RWPE1 (cell line): ENCODE results near the gene ATE1.

ENCODE experiments used
- CTCF ChIA-PET: fragments of 350-600 bp; sonication (Branson Sonifier 250); formaldehyde crosslinking; extraction: SDS; loops from one replicate; lab custom pipeline; 2021; lab: Yijun Ruan, JAX
- POLR2A ChIA-PET: fragments of 400-600 bp; formaldehyde crosslinking; extraction: SDS; loops from one replicate; lab custom pipeline; 2020; ENCODE audit warnings: antibody characterized with exemption; ENCODE audit not compliant: low non-redundant PET; lab: Yijun Ruan, JAX
- DNase-seq: peaks from one replicate; pipeline ENCODE4 v3.0.0; 2012; ENCODE audit warnings: low spot score
- H3K27ac ChIP-seq: fragments of 450-650 bp; 2 replicates; pipeline ENCODE4 v1.5.1; 2017
- CTCF ChIP-seq: fragments of 450-650 bp; conservative IDR thresholded peaks from 2 replicates; pipeline ENCODE4 v1.5.1; 2017; ENCODE audit warnings: low read depth, mild to moderate bottlenecking

Gene ATE1

GRCh38 chr10:121722665-121723064 lies 205.2 kb downstream of the ATE1 start:
- POLR2A ChIA-PET, result no interaction called here
- peak; percentile 41 for DNase-seq
- H3K27ac ChIP-seq, result no peak overlapping the region

GRCh38 chr10:121721257-121721656 lies 206.6 kb downstream of the ATE1 start:
- ChIA-PET CTCF (interaction anchor here (0.7 to 1.1 kb wide), 2 partner anchors 13 to 727 kb away, joined by 3 to 4 read pairs; no protein-coding TSS in a partner anchor), POLR2A (no interaction called here)
- no peak for TF ChIP-seq CTCF
- no peak overlapping the region for H3K27ac ChIP-seq
- no peak for DNase-seq

More at GRCh38 chr10:121722665-121723064, 205.2 kb downstream of the ATE1 start:
- no peak for TF ChIP-seq CTCF
- CTCF ChIA-PET, result interaction anchor here (0.6 to 1.2 kb wide), 2 partner anchors 98 to 114 kb away, joined by 3 read pairs; no protein-coding TSS in a partner anchor

GRCh38 chr10:121715969-121716368 lies 211.9 kb downstream of the ATE1 start:
- CTCF ChIA-PET, result interaction anchor here (0.6 to 0.7 kb wide), 2 partner anchors 153 to 1908 kb away, joined by 3 read pairs; no protein-coding TSS in a partner anchor
- no peak for DNase-seq
- H3K27ac ChIP-seq, result no peak overlapping the region
- POLR2A ChIA-PET, result no interaction called here
- no peak for TF ChIP-seq CTCF

- ChIA-PET POLR2A (no interaction called here), CTCF (interaction anchor here (0.7 kb wide), 1 partner anchor 1907 kb away, joined by 3 read pairs; no protein-coding TSS in a partner anchor)
- no peak for TF ChIP-seq CTCF
- DNase-seq, result no peak
- no peak overlapping the region for H3K27ac ChIP-seq
Observed at GRCh38 chr10:121715076-121715475, 212.8 kb downstream of the ATE1 start.

GRCh38 chr10:121713486-121713885 lies 214.3 kb downstream of the ATE1 start:
- CTCF ChIA-PET, result no interaction called here
- POLR2A ChIA-PET, result no interaction called here
- no peak overlapping the region for H3K27ac ChIP-seq
- no peak for TF ChIP-seq CTCF
- no peak for DNase-seq

GRCh38 chr10:121710971-121711370 lies 216.9 kb downstream of the ATE1 start:
- no peak overlapping the region for H3K27ac ChIP-seq
- ChIA-PET POLR2A (no interaction called here), CTCF (interaction anchor here (0.6 to 1.0 kb wide), 2 partner anchors 293 to 748 kb away, joined by 3 read pairs; no protein-coding TSS in a partner anchor)
- DNase-seq, result no peak
- no peak for TF ChIP-seq CTCF

- POLR2A ChIA-PET, result no interaction called here
- no peak overlapping the region for H3K27ac ChIP-seq
- CTCF ChIA-PET, result no interaction called here
- DNase-seq, result no peak
- TF ChIP-seq CTCF, result no peak
Observed at GRCh38 chr10:121710207-121710606, 217.6 kb downstream of the ATE1 start.
